Transverse colon (tissue), 3 donors: ENCODE measurements around the gene GNAQ.

ENCODE experiments used
- EP300 ChIP-seq: sonication (generic); formaldehyde crosslinking; IDR thresholded peaks from one replicate; pipeline ENCODE4 v1.6.1; 2017; ENCODE audit warnings: antibody characterized with exemption, low read depth
- POLR2A ChIP-seq: fragments of 450-650 bp; IDR thresholded peaks from one replicate; pipeline ENCODE4 v1.6.1; 2016; ENCODE audit warnings: antibody characterized with exemption, mild to moderate bottlenecking, moderate library complexity
- TF ChIP-seq, protein P1 (sequence below), 5 experiments: fragments of 200-600 bp in 3 of 5; fragments of 450-650 bp in 2 of 5; sonication (generic) in 3 of 5; IDR thresholded peaks; 1 replicate in 2 of 5; 2 replicates in 3 of 5; pipeline ENCODE4 v1.5.1; 2016 to 2017; ENCODE audit warnings: antibody characterized with exemption in 5 of 5, inconsistent platforms in 3 of 5, mild to moderate bottlenecking in 2 of 5, moderate library complexity in 1 of 5

DNA sequence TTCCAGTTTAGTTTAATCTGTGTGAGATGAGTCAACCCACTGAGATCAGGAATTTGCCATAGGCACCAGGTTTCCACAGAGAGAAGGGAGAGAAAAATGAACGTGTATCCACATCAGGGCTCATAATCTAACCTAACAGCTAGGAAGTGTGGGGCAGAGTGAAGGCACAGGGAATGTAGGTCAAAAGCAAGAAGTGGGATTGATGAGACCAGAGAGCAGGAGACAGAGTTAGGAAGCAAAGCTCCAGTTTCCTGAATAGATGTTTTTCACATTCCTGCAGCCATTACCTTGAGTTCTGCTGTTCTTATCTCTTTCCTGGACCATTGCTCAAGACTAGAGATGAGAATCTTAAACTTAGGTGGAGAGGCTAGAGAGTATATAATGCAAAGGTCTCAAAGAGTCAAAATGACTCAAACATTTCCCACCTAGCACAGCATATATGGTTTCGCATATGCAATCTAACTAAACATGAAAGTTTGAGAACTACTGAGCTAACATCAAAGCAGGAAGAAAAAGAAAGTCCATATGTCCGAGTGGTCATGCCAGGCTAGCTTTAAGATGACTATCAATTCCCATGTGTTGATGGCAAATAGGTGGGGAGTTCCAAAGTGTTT, 41.1 kb upstream of the GNAQ start:
- TF ChIP-seq, protein P1, sequence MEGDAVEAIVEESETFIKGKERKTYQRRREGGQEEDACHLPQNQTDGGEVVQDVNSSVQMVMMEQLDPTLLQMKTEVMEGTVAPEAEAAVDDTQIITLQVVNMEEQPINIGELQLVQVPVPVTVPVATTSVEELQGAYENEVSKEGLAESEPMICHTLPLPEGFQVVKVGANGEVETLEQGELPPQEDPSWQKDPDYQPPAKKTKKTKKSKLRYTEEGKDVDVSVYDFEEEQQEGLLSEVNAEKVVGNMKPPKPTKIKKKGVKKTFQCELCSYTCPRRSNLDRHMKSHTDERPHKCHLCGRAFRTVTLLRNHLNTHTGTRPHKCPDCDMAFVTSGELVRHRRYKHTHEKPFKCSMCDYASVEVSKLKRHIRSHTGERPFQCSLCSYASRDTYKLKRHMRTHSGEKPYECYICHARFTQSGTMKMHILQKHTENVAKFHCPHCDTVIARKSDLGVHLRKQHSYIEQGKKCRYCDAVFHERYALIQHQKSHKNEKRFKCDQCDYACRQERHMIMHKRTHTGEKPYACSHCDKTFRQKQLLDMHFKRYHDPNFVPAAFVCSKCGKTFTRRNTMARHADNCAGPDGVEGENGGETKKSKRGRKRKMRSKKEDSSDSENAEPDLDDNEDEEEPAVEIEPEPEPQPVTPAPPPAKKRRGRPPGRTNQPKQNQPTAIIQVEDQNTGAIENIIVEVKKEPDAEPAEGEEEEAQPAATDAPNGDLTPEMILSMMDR (IDR thresholded peaks at IDR 0.05): no peak
- TF ChIP-seq EP300 (no peak), POLR2A (no peak)
